SK-N-DZ (cell line): ENCODE results near the gene SLAMF9.

Experiments used
- DNase-seq: peaks from one replicate; pipeline ENCODE4 v3.0.0-alpha.2; 2015; ENCODE audit warnings: low spot score

SLAMF9 gene

GRCh38 chr1:159934136-159935039 lies 19.6 kb downstream of the SLAMF9 start:
- DNase-seq = no peak

- DNase-seq = no peak
Observed at GRCh38 chr1:159933347-159933746, 20.7 kb downstream of the SLAMF9 start.

- DNase-seq = no peak
Observed at GRCh38 chr1:159932296-159933285, 21.4 kb downstream of the SLAMF9 start.

GRCh38 chr1:159931795-159932173 lies 22.3 kb downstream of the SLAMF9 start:
- DNase-seq = no peak

GRCh38 chr1:159931101-159931794 lies 22.8 kb downstream of the SLAMF9 start:
- DNase-seq = no peak

GRCh38 chr1:159930634-159931033 lies 23.4 kb downstream of the SLAMF9 start:
- DNase-seq = no peak

GRCh38 chr1:159930216-159930615 lies 23.8 kb downstream of the SLAMF9 start:
- no peak for DNase-seq

GRCh38 chr1:159929155-159930051 lies 24.6 kb downstream of the SLAMF9 start:
- DNase-seq = no peak

- DNase-seq = no peak
Observed at GRCh38 chr1:159928491-159929050, 25.5 kb downstream of the SLAMF9 start.

GRCh38 chr1:159927849-159928431 lies 26.1 kb downstream of the SLAMF9 start:
- DNase-seq = no peak

- no peak for DNase-seq
Observed at GRCh38 chr1:159927211-159927848, 26.7 kb downstream of the SLAMF9 start.

GRCh38 chr1:159925719-159926078 lies 28.3 kb downstream of the SLAMF9 start:
- no peak for DNase-seq

- peak; percentile 92 for DNase-seq
Observed at GRCh38 chr1:159924791-159925718, 29.0 kb downstream of the SLAMF9 start, which contains the start of gene TAGLN2. TAGLN2 (minus strand) TSS chr1:159925507; CDS start chr1:159920509, 4,998 bp downstream.

GRCh38 chr1:159924025-159924790 lies 29.8 kb downstream of the SLAMF9 start:
- no peak for DNase-seq

- DNase-seq = peak; percentile 70
Observed at GRCh38 chr1:159923203-159924024, 30.6 kb downstream of the SLAMF9 start.

- DNase-seq = peak; percentile 73
Observed at GRCh38 chr1:159922511-159923202, 31.4 kb downstream of the SLAMF9 start.
